NCI-H774 (cell line): ENCODE measurements around the gene SLC24A3.

ENCODE experiments used
- DNase-seq: peaks from one replicate; lab custom pipeline; 2025; lab: John Stamatoyannopoulos, UW

SLC24A3 gene

GRCh38 chr20:19304886-19305415 is 92.5 kb downstream of the SLC24A3 start:
- no peak for DNase-seq

GRCh38 chr20:19308146-19308545 is 95.7 kb downstream of the SLC24A3 start:
- no peak for DNase-seq

DNA sequence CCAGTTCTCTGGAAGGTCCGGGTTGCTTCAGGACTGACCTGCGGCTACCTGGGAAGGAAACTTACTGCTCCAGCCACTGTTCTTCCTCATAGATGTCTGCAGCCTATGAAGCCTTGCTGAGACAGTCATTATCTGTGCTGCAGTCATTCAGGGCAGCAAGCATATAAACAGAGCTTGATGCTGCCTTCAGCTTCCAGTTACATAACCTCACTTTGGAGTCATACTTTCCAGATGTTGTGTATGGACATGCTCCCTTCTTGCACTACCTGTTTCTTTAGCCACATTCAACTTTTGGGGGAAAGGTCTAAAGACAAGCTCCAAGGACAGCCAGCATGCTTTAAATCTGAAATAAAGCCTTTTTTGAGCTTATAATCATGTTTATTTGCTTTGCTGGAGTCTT is 98.1 kb downstream of the SLC24A3 start:
- no peak for DNase-seq

GRCh38 chr20:19313342-19314069 is 101.1 kb downstream of the SLC24A3 start:
- no peak for DNase-seq

DNA sequence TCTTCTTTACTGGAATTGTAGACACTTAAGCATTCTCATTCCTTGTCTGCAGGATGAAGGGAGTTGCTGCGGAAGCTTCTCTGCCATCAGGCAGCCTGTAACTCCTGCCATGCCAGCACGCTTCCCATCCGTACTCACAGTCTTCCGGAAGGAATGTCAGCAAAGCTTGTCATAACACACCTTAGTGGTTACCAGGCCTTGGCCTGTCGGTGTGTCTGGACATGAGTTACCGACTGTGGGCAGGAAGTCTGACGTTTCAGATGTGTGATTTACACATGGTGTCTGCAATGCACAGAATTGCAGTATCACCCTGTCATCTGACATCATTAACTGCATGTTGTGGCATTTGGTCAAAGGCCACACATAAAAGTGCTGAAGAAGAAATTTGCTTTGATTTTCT is 102.2 kb downstream of the SLC24A3 start:
- no peak for DNase-seq

- DNase-seq = no peak
Measured at GRCh38 chr20:19317237-19318069, 105.0 kb downstream of the SLC24A3 start.

DNA sequence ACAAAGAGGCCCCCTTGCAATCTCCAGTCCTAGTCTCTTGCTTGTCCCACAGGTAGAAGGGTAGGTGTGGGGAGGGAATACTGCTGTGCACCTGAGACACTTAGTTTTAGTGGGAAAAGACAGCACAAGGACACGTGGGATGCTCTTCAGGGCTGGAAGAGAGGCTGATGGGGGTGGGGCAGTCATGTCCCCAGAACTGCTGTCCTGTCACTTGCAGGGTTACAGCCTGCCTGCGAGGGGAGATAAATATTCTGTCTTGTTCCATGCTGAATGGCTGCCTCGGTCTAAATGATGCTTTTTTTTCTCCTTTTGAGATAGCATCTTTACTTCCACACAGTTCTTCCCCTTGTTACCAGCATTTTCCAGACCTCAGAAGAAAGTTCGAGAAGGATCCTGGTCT is 106.2 kb downstream of the SLC24A3 start:
- DNase-seq = no peak

GRCh38 chr20:19320005-19320404 is 107.6 kb downstream of the SLC24A3 start:
- no peak for DNase-seq

DNA sequence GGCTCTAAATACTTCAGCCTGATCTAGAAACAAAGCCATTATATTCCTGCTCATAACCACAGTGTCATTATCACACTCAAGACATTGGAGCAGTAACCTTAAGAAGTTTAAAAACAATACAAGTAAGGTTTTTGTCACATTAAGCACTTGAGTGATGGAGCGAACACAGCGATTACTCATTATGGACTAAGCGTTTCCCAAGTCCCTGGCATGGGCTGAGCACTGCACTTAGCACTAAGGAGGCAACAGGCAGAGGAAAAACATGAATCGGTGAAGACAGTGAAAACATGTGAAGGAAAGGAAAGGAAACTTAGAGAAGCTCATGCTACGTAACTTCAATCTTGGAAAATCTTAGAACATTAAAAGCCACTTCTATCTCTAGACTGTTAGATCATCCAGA is 108.7 kb downstream of the SLC24A3 start:
- no peak for DNase-seq

- DNase-seq = no peak
Measured at GRCh38 chr20:19322061-19322985, 109.9 kb downstream of the SLC24A3 start.

- no peak for DNase-seq
Measured at GRCh38 chr20:19327401-19327800, 115.0 kb downstream of the SLC24A3 start.

GRCh38 chr20:19328676-19329075 is 116.2 kb downstream of the SLC24A3 start:
- no peak for DNase-seq

DNA sequence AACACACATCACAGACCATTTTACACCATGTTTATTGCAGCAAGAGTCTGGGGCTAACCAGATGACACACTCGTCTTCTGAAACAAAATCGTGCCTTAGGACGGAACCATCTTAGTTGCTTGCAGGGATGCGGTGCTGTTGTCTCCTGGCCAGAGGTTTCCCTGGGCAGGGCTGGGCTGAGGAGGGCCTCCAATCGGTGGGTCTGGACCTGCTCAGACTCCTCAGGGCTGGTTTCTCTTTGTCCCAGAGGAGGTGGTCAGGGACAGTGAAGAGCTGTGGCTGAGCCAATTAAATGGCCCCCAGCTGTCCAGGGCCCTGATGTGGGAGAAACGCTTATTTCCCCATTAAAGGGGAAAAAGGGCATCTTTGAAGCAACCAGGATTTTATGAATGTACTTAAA is 117.6 kb downstream of the SLC24A3 start:
- DNase-seq = no peak

GRCh38 chr20:19330731-19331130 is 118.3 kb downstream of the SLC24A3 start:
- no peak for DNase-seq

GRCh38 chr20:19333563-19333962 is 121.1 kb downstream of the SLC24A3 start:
- DNase-seq = no peak

DNA sequence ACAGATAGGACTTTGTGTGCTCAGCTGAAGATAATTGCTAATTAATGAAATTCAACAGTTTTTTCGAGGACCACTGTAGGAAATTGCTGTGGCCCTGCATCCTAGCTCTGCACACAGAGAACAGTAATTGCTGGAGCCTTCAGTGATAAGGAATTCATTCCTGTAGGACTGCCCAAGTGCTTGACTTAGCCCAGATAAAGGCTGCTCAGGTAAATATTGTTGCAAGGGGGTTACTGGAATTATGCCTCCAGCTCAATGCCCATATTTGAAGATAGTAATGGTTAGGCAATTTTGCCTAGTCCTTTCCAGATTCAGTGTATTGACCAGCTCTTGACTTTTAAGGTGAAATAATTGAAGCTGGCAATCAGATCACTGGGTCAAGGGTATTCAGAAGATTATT is 122.9 kb downstream of the SLC24A3 start:
- no peak for DNase-seq

GRCh38 chr20:19335916-19336315 is 123.5 kb downstream of the SLC24A3 start:
- no peak for DNase-seq

GRCh38 chr20:19336631-19337030 is 124.2 kb downstream of the SLC24A3 start:
- no peak for DNase-seq

DNA sequence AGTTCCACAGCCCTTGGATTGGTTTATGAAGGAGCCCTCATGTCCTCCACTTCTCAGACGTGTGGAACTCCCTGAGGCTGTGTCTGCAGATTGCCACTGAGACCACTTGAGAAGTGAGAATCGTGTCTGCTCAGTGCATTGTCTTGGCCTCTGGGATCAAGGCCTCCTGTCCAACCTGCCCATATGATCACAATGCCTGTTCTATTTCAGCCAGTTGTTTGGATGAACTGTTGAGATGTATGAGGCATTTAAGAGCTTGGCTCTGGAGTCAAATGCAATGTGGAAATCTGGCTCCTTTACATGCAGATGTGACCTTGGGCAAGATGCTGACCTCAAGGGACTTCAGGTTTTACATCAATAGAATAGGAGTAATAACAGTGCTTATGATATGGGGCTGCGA is 125.9 kb downstream of the SLC24A3 start:
- no peak for DNase-seq

GRCh38 chr20:19338960-19339359 is 126.5 kb downstream of the SLC24A3 start:
- DNase-seq = no peak

DNA sequence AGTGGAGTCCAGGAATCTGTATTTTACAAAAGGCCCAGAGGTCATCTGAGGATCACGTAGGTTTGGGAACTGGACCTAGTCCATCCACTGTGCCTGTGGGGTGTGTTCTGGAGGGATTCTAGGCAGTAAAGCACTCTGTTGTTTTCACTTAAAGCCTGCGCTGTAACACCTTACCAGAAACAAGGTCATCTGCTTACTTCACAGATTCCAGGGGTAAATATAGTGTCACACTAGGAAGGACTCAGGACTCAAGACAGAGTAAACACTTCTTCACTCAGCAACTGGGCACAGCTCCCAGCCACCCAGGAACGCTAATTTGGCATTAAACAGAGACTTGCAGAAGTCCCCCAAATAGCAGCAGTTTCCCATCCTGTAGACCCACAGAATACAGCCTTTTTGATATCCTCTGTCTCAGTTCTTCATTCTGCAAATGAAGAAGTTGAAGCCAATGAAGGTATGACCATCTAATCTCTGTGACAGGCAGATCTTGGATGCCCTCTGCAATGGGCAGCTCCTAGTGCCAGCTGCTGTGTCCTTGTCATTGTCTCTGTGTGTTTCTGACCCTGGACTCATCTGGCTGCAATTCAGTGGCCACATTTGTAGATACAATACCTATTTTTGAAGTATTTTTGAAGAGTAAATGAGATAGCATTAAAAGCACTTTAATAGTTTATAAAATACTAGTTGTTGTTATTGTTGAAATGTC is 129.1 kb downstream of the SLC24A3 start:
- no peak for DNase-seq
